Myocyte (in vitro differentiated cells): ENCODE measurements around the gene CTNNA2. TPM values are rescaled to one million over a fixed set of nuclear protein-coding genes. Genes with fewer than 3 reads are reported as not detected.
"Not testable (repeated sequence)": the region's sequence is repeated elsewhere in the genome, so short reads cannot be mapped to it uniquely, and the experiment has no call there.

Source experiments
- DNase-seq: peaks from one replicate; pipeline ENCODE4 v3.0.0-alpha.2; 2012; ENCODE audit warnings: low read depth
- total RNA-seq: library from RNA; depleted of rRNA; stranded (reverse); fragments of >200 nt; gene quantifications from 2 replicates; pipeline ENCODE4 v1.2.3, GENCODE V29; 2014

CTNNA2 gene
- total RNA-seq, 1 donor from 2014 or later = 2.7 TPM

DNA sequence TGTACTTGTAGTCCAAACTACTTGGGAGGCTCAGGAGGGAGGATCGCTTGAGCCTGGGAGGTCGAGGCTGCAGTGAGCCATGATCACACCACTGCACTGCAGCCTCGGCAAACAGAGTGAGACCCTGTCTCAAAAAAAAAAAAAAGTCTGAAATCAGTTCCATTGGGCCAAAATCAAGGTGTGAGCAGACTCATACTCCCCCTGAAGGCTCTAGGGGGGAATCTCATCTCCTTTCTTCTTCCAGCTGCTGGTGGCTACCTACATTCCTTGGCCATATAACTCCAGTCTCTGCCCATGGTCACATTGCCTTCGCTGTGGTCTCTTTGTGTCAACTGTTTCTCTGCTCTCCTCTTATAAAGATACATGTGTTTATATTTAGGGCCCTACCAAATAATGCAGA lies 557.7 kb downstream of the CTNNA2 start:
- DNase-seq = no peak

- DNase-seq = no peak
Observed at GRCh38 chr2:80071941-80072340, 559.1 kb downstream of the CTNNA2 start.

- peak; percentile 70 for DNase-seq
Observed at GRCh38 chr2:80073134-80073561, 560.3 kb downstream of the CTNNA2 start.

- DNase-seq = no peak
Observed at GRCh38 chr2:80074321-80075070, 561.6 kb downstream of the CTNNA2 start.

DNA sequence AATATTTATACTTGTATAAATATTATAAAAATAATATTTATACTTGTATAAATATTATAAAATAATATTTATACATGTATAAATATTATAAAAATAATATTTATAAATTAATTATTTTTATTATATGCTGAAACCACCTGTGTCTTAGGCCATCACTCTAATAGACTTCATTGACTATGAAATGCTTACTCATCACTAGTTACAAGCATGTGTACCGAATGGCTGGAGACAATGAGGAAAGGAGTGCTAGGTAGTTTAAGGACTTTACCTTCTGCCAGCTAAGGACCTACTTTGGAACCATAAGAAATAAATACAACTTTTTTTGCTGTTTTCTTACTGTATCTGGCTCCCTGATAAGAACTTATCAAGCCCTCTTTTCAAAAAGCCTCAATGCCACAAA lies 562.9 kb downstream of the CTNNA2 start:
- DNase-seq = no peak

- no peak for DNase-seq
Observed at GRCh38 chr2:80078290-80079036, 565.6 kb downstream of the CTNNA2 start.

GRCh38 chr2:80080957-80081356 lies 568.1 kb downstream of the CTNNA2 start:
- DNase-seq = no peak

DNA sequence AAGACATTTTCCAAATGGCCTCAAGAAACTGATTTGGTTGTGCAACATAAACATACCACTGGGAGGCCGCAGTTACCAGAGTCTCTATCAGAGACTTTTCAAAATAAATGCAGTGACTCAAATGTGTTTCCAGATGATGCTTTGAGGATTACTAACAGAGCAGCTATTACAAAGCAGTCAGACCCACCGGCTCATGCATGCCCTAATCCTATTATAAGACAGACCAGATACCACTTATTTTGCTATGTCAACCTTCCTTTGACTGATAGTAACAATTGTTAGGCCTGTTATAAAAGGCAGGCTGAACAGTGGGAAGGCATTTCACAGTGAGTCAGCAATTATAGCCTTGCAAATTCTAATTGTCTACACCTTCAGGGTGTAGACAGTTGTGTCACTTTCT lies 574.0 kb downstream of the CTNNA2 start:
- DNase-seq = peak; percentile 71

DNA sequence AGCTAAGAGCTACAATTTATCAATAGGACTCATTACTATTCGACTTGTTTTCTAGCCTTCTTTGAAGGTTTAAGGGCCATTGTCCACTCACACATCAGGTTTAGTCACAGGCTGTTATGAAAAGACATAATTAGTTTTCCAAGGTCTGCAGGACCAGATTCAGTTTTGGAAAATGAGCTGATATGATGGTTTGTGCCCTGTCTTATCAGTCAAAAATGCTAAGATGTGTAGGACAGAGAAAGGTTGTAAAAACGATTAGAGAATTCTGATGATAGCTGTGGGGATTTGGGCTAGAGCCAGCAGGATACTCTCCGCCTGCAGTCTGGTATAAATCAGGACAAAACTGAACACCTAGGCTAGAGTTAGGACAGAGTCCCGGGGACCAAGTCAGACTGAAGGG lies 578.4 kb downstream of the CTNNA2 start:
- no peak for DNase-seq

GRCh38 chr2:80092474-80092873 lies 579.6 kb downstream of the CTNNA2 start:
- no peak for DNase-seq

DNA sequence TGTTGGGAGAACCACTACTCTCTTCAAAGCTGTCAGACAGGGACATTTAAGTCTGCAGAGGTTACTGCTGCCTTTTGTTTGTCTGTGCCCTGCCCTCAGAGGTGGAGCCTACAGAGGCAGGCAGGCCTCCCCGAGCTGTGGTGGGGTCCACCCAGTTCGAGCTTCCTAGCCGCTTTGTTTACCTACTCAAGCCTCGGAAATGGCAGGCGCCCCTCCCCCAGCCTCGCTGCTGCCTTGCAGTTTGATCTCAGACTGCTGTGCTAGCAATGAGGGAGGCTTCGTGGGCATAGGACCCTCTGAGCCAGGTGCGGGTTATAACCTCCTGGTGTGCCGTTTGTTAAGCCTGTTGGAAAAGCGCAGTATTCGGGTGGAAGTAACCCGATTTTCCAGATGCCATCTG lies 585.7 kb downstream of the CTNNA2 start:
- not testable (repeated sequence) for DNase-seq

- DNase-seq = peak; percentile 3
Observed at GRCh38 chr2:80102026-80102425, 589.2 kb downstream of the CTNNA2 start.

DNA sequence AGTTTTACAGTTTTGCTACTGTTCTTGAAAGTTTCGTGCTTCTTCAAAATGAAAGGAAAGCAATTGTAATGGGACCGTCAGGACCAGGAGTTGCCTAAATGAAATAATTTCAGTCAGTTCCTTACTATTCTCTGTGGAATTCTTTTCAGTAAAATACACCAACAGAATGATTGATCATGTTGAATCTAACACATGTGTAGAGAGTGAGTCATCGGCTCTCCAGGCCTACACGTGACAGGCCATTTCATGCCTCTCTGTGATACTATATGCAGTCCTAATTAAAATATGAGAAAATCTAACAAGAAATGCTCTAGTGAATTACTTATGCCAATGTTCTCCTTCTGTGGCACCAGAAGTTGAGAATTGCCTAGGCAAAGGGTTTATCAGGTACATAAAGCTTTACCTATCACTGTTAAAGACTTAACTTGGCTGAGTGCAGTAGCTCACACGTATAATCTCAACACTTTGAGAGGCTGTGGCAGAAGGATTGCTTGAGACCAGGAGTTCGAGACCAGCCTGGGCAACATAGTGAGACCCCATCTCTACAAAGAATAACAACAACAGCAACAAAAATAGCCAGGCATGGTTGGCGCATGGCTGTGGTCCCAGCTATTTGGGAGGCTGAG lies 592.3 kb downstream of the CTNNA2 start:
- no peak for DNase-seq

DNA sequence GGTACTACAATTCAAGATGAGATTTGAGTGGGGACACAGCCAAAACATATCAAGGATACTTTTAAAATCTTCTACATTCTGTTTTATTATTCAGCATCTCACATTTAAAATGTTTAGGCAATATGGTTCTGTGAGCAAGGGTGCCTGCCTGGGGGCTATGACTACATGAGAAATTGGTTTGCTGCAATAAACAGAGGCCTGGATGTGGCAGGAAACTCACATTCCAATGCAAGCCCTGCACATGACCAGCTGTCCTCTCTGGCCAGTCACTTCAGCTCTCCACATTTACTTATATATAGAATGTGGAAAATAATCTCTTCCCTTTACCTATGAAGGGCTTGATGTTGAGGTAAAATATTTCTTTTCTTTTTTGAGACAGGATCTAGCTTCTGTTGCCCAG lies 598.3 kb downstream of the CTNNA2 start:
- DNase-seq = no peak

GRCh38 chr2:80112790-80113189 lies 599.9 kb downstream of the CTNNA2 start:
- DNase-seq = no peak

DNA sequence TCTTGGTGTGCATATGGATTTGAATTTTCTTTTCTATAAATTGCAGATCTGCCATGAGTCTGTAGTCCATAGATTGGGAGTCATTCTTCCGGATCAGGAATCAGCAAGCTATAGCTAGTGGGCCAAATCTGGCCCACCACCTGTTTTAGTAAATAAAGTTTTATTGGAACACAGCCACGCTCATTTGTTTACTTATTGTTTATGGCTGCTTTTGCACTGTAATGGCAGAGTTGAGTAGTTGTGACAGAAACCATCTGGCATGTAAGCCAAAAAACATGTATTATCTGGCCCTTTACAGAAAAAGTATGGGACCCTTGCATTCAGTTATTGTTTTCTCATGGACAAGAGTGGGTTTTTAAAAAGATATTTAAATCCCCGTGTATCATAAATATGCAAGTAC lies 600.5 kb downstream of the CTNNA2 start:
- DNase-seq = no peak

GRCh38 chr2:80114812-80115211 lies 602.0 kb downstream of the CTNNA2 start:
- no peak for DNase-seq

- DNase-seq = no peak
Observed at GRCh38 chr2:80117401-80117800, 604.5 kb downstream of the CTNNA2 start.

- DNase-seq = no peak
Observed at GRCh38 chr2:80120866-80121265, 608.0 kb downstream of the CTNNA2 start.

DNA sequence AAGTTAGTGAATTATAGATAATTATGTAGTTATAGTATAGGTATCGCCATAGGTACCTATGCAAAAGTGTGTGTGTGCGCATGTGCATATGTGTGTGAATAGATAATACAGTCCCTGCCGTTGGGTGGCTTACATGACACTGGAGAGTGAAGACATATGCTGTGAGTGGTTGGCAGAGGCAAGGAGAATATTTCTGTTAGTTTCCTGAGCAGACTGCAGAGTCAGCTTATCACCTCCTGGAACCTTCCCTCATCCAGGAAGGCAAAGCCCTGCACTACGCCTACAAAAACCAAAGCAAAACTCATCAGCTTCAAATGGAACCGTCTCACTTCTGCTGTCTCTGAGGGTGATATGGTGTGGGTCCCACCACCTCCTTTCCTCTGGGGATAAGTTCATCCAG lies 609.8 kb downstream of the CTNNA2 start:
- DNase-seq = no peak

DNA sequence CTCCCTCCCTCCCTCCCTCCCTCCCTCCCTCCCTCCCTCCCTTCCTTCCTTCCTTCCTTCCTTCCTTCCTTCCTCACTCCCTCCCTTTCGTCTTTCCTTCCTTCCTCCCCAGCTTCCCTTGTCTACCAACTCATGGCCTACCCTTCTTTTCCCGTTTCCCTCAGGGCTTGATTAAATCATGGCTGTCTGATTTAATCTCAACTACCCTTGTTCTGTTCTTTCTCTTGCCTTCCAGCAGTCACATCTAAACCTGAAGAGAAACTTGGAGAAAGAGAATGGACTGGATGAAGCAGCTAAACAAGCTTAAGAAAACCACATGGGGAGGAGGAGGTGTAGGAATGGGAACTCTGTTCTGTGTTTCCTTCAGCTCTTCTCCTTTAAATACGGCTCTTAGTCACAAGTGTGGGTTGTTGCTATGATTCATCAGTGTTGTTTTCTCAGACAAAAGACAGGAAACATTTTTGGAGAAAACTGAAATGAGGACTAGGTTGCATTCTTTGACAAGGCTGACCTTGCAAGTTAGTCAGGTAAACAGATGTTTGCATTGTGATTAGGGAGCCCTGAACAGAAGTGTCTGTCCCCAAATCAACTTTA lies 613.8 kb downstream of the CTNNA2 start:
- DNase-seq = peak; percentile 3

GRCh38 chr2:80128080-80128479 lies 615.2 kb downstream of the CTNNA2 start:
- DNase-seq = no peak
